HG03039 (cell line): ENCODE results near the gene RFC2.

Source experiments
- ATAC-seq: cut with Tn5 transposase; IDR thresholded peaks from one replicate; pipeline ENCODE4 v1.9.1; 2021; ENCODE audit warnings: mild to moderate bottlenecking, moderate library complexity; ENCODE audit not compliant: unreplicated experiment

RFC2 gene

GRCh38 chr7:74193913-74194312 lies 60.3 kb downstream of the RFC2 start:
- ATAC-seq, result no peak

GRCh38 chr7:74193054-74193453 lies 61.1 kb downstream of the RFC2 start:
- no peak for ATAC-seq

- no peak for ATAC-seq
Measured at GRCh38 chr7:74191231-74191630, 63.0 kb downstream of the RFC2 start.

- no peak for ATAC-seq
Measured at GRCh38 chr7:74190259-74190658, 63.9 kb downstream of the RFC2 start.

- ATAC-seq, result no peak
Measured at GRCh38 chr7:74187915-74188675, 66.1 kb downstream of the RFC2 start.

- ATAC-seq, result no peak
Measured at GRCh38 chr7:74185636-74186035, 68.6 kb downstream of the RFC2 start.

GRCh38 chr7:74185016-74185415 lies 69.2 kb downstream of the RFC2 start:
- no peak for ATAC-seq

- ATAC-seq, result no peak
Measured at GRCh38 chr7:74183653-74184450, 70.3 kb downstream of the RFC2 start.

- no peak for ATAC-seq
Measured at GRCh38 chr7:74183142-74183541, 71.1 kb downstream of the RFC2 start.

- no peak for ATAC-seq
Measured at GRCh38 chr7:74182453-74183090, 71.6 kb downstream of the RFC2 start.

- ATAC-seq, result no peak
Measured at GRCh38 chr7:74181821-74182220, 72.4 kb downstream of the RFC2 start.
